Lower leg skin (tissue), 3 donors: ENCODE results near the gene ATP9B.

ENCODE experiments used
- CTCF ChIP-seq, 3 donors: fragments of 450-650 bp; IDR thresholded peaks; one replicate each; pipeline ENCODE4 v1.5.1; 2016; ENCODE audit warnings: antibody characterized with exemption in 3 of 3, mild to moderate bottlenecking in 3 of 3, moderate library complexity in 2 of 3
- POLR2A ChIP-seq, 2 donors: fragments of 450-650 bp; IDR thresholded peaks; one replicate each; pipeline ENCODE4 v1.6.1; 2016 to 2017; ENCODE audit warnings: antibody characterized with exemption in 2 of 2, mild to moderate bottlenecking in 1 of 2, moderate library complexity in 1 of 2

GRCh38 chr18:79299272-79299671 lies 230.1 kb downstream of the ATP9B start:
- TF ChIP-seq CTCF (IDR thresholded peaks at IDR 0.05) (no peak), POLR2A (IDR thresholded peaks at IDR 0.05) (no peak)
